SK-N-MC (cell line): ENCODE results near the gene TMEM254.

Experiments
- EZH2 ChIP-seq: fragments of 200-600 bp; sonication (generic); IDR thresholded peaks from one replicate; pipeline ENCODE4 v1.6.1; 2017; ENCODE audit warnings: antibody characterized with exemption
- POLR2AphosphoS5 ChIP-seq: IDR thresholded peaks from 2 replicates; pipeline ENCODE4 v1.6.1; 2012; ENCODE audit warnings: mild to moderate bottlenecking, low read depth, low read length, borderline replicate concordance

GRCh38 chr10:80140251-80140650, 61.8 kb downstream of the TMEM254 start:
- TF ChIP-seq EZH2 (no peak), POLR2AphosphoS5 (no peak)
